ENCODE results near the gene DDI2. TPM values are rescaled to one million over a fixed set of nuclear protein-coding genes. Genes with fewer than 3 reads are reported as not detected.

DDI2 gene
- total RNA-seq, 1 experiment from 2014 or later = 32.7 TPM

DNA sequence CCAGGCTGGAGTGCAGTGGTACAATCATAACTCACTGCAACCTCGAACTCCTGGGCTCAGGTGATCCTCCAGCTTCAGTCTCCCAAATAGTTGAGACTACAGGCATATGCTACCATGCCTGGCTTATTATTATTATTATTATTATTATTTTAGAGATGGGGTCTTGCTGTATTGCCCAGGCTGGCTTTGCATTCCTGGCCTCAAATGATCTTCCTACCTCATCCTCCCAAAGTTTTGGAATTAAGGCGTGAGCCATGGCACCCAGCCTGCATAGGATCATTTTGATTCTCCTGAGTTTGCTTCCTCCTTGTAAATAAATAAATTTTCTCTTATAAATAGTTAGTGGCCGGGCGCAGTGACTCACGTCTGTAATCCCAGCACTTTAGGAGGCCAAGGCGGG is 6.2 kb downstream of the DDI2 start:
- intact Hi-C loops (cut with micrococcal nuclease) = no loop called here
- POLR2A ChIA-PET = interaction anchor here (0.5 to 1.7 kb wide), 2 partner anchors 16 to 20 kb away, joined by 3 to 4 read pairs; no protein-coding TSS in a partner anchor
- no TSS peak for BruUV-seq (replicated peaks)
- DNase-seq (ENCODE audit: unreplicated experiment) = no peak
- H3K36me3 Mint-ChIP-seq (ENCODE audit: insufficient read depth, unreplicated experiment) = peaks cover 30% of the 10 kb centered on the region
- H3K4me1 Mint-ChIP-seq (ENCODE audit: insufficient read depth, unreplicated experiment) = peaks cover 34% of the 10 kb centered on the region
- no peak overlapping the region for H3K27ac Mint-ChIP-seq (ENCODE audit: low read depth, unreplicated experiment)
- H3K4me3 Mint-ChIP-seq (ENCODE audit: unreplicated experiment) = no peak overlapping the region
- TF ChIP-seq, protein P1, sequence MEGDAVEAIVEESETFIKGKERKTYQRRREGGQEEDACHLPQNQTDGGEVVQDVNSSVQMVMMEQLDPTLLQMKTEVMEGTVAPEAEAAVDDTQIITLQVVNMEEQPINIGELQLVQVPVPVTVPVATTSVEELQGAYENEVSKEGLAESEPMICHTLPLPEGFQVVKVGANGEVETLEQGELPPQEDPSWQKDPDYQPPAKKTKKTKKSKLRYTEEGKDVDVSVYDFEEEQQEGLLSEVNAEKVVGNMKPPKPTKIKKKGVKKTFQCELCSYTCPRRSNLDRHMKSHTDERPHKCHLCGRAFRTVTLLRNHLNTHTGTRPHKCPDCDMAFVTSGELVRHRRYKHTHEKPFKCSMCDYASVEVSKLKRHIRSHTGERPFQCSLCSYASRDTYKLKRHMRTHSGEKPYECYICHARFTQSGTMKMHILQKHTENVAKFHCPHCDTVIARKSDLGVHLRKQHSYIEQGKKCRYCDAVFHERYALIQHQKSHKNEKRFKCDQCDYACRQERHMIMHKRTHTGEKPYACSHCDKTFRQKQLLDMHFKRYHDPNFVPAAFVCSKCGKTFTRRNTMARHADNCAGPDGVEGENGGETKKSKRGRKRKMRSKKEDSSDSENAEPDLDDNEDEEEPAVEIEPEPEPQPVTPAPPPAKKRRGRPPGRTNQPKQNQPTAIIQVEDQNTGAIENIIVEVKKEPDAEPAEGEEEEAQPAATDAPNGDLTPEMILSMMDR (IDR thresholded peaks at IDR 0.05; ENCODE audit: unreplicated experiment) = no peak
- CTCF ChIA-PET = interaction anchor here (0.6 kb wide), 1 partner anchor 531 kb away, joined by 3 read pairs; no protein-coding TSS in a partner anchor
- no peaks in the 10 kb centered on the region for H3K27me3 Mint-ChIP-seq (ENCODE audit: insufficient read depth, unreplicated experiment)
- no peaks in the 10 kb centered on the region for H3K9me3 Mint-ChIP-seq (ENCODE audit: unreplicated experiment)

- POLR2A ChIA-PET = interaction anchor here (0.6 to 0.7 kb wide), 3 partner anchors 15 to 472 kb away, joined by 3 to 4 read pairs (median 3); no protein-coding TSS in a partner anchor
- no peak overlapping the region for H3K27ac Mint-ChIP-seq (ENCODE audit: low read depth, unreplicated experiment)
- H3K36me3 Mint-ChIP-seq (ENCODE audit: insufficient read depth, unreplicated experiment) = peaks cover 30% of the 10 kb centered on the region
- no peak overlapping the region for H3K4me3 Mint-ChIP-seq (ENCODE audit: unreplicated experiment)
- no peaks in the 10 kb centered on the region for H3K27me3 Mint-ChIP-seq (ENCODE audit: insufficient read depth, unreplicated experiment)
- H3K4me1 Mint-ChIP-seq (ENCODE audit: insufficient read depth, unreplicated experiment) = peaks cover 34% of the 10 kb centered on the region
- no peaks in the 10 kb centered on the region for H3K9me3 Mint-ChIP-seq (ENCODE audit: unreplicated experiment)
- CTCF ChIA-PET = no interaction called here
- BruUV-seq (replicated peaks) = no TSS peak
- TF ChIP-seq, protein P1 (IDR thresholded peaks at IDR 0.05; ENCODE audit: unreplicated experiment) = no peak
- intact Hi-C loops (cut with micrococcal nuclease) = no loop called here
- DNase-seq (ENCODE audit: unreplicated experiment) = no peak
Observed at GRCh38 chr1:15624133-15624714, 7.0 kb downstream of the DDI2 start.

- no peak for DNase-seq (ENCODE audit: unreplicated experiment)
- TF ChIP-seq, protein P1 (IDR thresholded peaks at IDR 0.05; ENCODE audit: unreplicated experiment) = no peak
- CTCF ChIA-PET = no interaction called here
- peaks cover 33% of the 10 kb centered on the region for H3K36me3 Mint-ChIP-seq (ENCODE audit: insufficient read depth, unreplicated experiment)
- no peak overlapping the region for H3K27ac Mint-ChIP-seq (ENCODE audit: low read depth, unreplicated experiment)
- intact Hi-C loops (cut with micrococcal nuclease) = no loop called here
- H3K9me3 Mint-ChIP-seq (ENCODE audit: unreplicated experiment) = no peaks in the 10 kb centered on the region
- POLR2A ChIA-PET = interaction anchor here (0.7 kb wide), 1 partner anchor 29 kb away, joined by 3 read pairs; no protein-coding TSS in a partner anchor
- no TSS peak for BruUV-seq (replicated peaks)
- H3K4me1 Mint-ChIP-seq (ENCODE audit: insufficient read depth, unreplicated experiment) = peaks cover 33% of the 10 kb centered on the region
- no peaks in the 10 kb centered on the region for H3K27me3 Mint-ChIP-seq (ENCODE audit: insufficient read depth, unreplicated experiment)
- no peak overlapping the region for H3K4me3 Mint-ChIP-seq (ENCODE audit: unreplicated experiment)
Observed at GRCh38 chr1:15625056-15625917, 8.0 kb downstream of the DDI2 start.

DNA sequence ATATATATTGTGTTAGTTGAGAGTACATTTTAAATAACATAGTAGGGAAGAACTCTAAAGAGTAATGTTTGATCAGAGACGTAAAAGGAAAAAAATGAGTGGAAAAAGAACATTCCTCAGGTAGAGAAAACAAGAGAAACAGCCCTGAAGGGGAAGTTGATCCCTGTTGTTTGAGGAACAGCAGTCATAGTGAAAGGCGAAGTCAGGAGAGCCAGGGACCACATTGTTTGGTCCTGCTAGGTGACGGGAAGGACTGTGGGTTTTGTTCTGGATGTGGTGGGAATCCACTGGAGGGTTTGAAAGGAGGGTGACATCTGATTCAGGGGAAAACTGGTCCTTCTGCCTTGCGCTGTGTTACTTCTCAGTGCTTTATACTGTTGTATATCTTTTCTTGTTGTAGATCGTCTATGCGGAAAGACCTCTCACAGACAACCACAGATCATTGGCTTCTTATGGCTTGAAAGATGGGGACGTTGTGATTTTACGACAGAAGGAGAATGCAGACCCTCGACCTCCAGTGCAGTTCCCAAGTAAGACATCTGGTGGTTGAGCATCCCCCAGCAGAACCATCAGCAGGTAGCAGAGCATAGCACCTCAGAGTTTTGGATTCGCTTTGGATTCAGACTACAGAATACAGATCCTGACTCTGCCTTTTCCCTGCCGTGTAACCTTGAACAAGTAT is 9.2 kb downstream of the DDI2 start:
- POLR2A ChIA-PET = interaction anchor here (1.6 kb wide), 1 partner anchor 8 kb away, joined by 6 read pairs; no protein-coding TSS in a partner anchor
- BruUV-seq (replicated peaks) = no TSS peak

More for the DNA sequence above, 9.2 kb downstream of the DDI2 start:
- Mint-ChIP-seq H3K27me3 (ENCODE audit: insufficient read depth, unreplicated experiment) (no peaks in the 10 kb centered on the region), H3K36me3 (ENCODE audit: insufficient read depth, unreplicated experiment) (peaks cover 37% of the 10 kb centered on the region), H3K27ac (ENCODE audit: low read depth, unreplicated experiment) (no peak overlapping the region), H3K4me1 (ENCODE audit: insufficient read depth, unreplicated experiment) (peaks cover 28% of the 10 kb centered on the region), H3K4me3 (ENCODE audit: unreplicated experiment) (no peak overlapping the region), H3K9me3 (ENCODE audit: unreplicated experiment) (no peaks in the 10 kb centered on the region)
- intact Hi-C loops (cut with micrococcal nuclease) = no loop called here
- no peak for DNase-seq (ENCODE audit: unreplicated experiment)
- CTCF ChIA-PET = interaction anchor here (1.1 kb wide), 1 partner anchor 99 kb away, joined by 3 read pairs; the partner anchor contains the start of gene DNAJC16
- TF ChIP-seq, protein P1 (IDR thresholded peaks at IDR 0.05; ENCODE audit: unreplicated experiment) = no peak
